Activated naive CD4-positive, alpha-beta T cell treated with anti-CD3 and anti-CD28 coated beads for 36 hours (primary cell): Measurements from ENCODE around the gene SLC7A1. TPM values are rescaled to one million over a fixed set of nuclear protein-coding genes. Genes with fewer than 3 reads are reported as not detected.

Source experiments
- CTCF ChIA-PET: fragments of 350-600 bp; sonication (Branson Sonifier 250); formaldehyde crosslinking; loops from one replicate; lab custom pipeline; 2021; ENCODE audit warnings: antibody characterized with exemption; lab: Charles Lee
- DNase-seq: peaks from one replicate; pipeline ENCODE4 v3.0.0-alpha.2; 2020
- H3K27ac Mint-ChIP-seq: one replicate; pipeline ENCODE4 v1.8.0; 2021; ENCODE audit warnings: mild to moderate bottlenecking, mixed read lengths
- H3K27me3 Mint-ChIP-seq: one replicate; pipeline ENCODE4 v1.8.0; 2021; ENCODE audit warnings: low read depth, mixed read lengths
- H3K36me3 Mint-ChIP-seq: one replicate; pipeline ENCODE4 v1.8.0; 2021; ENCODE audit warnings: low read depth, mixed read lengths
- H3K4me1 Mint-ChIP-seq: one replicate; pipeline ENCODE4 v1.8.0; 2021; ENCODE audit warnings: low read depth, mixed read lengths
- H3K4me3 Mint-ChIP-seq: one replicate; pipeline ENCODE4 v1.8.0; 2021; ENCODE audit warnings: mild to moderate bottlenecking, moderate library complexity, mixed read lengths
- H3K9me3 Mint-ChIP-seq: one replicate; pipeline ENCODE4 v1.8.0; 2021; ENCODE audit warnings: mixed read lengths
- intact Hi-C: fragments of 100-400 bp; cut with micrococcal nuclease; formaldehyde crosslinking; loops from one replicate; pipeline ENCODE4 v1.15.1; 2023
- total RNA-seq, 2 experiments: library from RNA; stranded (reverse); gene quantifications; one replicate each; pipeline ENCODE4 v1.2.3, GENCODE V29; 2021

SLC7A1 gene
- total RNA-seq, 2 experiments from 2014 or later: 115 to 119 TPM

DNA sequence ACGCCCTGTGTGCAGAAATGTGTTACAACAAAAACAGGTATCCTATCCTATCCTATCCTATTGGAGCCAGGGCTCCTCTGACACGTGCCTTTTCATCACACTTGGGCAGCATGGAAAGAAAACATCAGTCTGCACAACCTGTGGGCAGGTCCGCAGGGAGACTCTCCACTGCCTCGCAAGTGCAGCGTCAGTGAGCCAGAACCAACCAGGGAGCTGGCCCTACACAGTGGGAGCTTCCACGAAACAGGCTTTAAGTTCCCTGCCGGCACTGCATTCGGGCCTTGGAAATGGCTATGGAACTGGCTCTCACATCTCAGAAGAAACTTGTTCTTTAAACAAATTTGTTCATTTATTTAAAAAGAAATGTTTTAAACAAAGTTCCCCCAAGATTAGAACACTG is 49.5 kb downstream of the SLC7A1 start:
- no peak overlapping the region for H3K4me3 Mint-ChIP-seq
- peaks cover 50% of the 10 kb centered on the region for H3K4me1 Mint-ChIP-seq
- intact Hi-C loops: no loop called here
- no peaks in the 10 kb centered on the region for H3K9me3 Mint-ChIP-seq
- H3K27me3 Mint-ChIP-seq: no peaks in the 10 kb centered on the region
- no peak overlapping the region for H3K27ac Mint-ChIP-seq
- H3K36me3 Mint-ChIP-seq: peaks cover 54% of the 10 kb centered on the region
- DNase-seq: no peak
- CTCF ChIA-PET: no interaction called here

DNA sequence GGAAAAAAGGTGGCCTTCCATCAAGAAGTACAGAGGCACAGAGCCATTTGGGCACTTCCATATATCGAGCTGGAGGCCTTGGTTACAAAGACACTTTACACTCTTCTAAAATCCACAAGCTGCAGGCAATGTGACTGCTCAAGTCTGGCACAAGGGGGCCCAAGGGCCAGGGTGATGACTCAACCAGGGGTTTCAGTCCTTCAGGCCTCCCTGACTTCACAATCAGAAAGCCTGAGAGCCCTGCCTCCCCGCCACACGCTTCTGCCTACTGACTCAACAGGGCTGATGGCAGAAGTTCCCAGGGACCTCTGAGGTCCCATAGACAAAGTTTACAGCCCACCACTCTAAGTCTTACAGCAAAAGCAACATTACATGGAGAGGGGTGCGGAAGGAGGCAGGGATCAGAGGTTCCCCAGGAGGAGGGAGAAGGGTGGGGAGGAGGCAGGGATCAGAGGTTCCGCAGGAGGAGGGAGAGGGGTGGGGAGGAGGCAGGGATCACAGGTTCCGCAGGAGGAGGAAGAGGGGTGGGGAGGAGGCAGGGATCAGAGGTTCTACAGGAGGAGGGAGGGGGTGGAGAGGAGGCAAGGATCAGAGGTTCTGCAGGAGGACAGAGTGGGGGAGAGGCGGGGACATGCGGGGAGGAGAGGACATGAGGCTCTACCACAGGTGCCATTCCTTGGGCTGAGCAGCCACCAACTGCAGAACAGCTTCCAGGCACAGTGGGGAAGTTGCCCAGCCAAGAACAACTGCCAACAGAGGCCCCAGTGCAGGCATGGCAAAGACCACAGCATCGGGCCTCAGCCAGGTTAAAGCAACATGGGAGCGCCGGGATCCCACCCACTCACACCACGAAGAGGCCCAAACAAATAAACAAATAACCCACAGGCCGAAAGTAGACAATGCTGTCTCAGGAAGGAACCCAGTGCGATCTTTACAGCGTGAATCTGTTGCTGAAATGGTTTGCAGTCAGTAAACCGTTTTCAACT is 52.0 kb downstream of the SLC7A1 start:
- Mint-ChIP-seq H3K27ac (peak overlapping the region; percentile 41), H3K4me1 (peaks cover 55% of the 10 kb centered on the region), H3K27me3 (no peaks in the 10 kb centered on the region), H3K4me3 (no peak overlapping the region), H3K36me3 (peaks cover 44% of the 10 kb centered on the region), H3K9me3 (no peaks in the 10 kb centered on the region)
- peak; percentile 74 for DNase-seq
- CTCF ChIA-PET: interaction anchor here (0.9 to 1.6 kb wide), 2 partner anchors 35 to 71 kb away, joined by 3 to 6 read pairs; no protein-coding TSS in a partner anchor
- intact Hi-C loops: loop anchor here (1.0 kb wide), 1 partner anchor 52 kb away; the partner anchor contains the start of gene SLC7A1

DNA sequence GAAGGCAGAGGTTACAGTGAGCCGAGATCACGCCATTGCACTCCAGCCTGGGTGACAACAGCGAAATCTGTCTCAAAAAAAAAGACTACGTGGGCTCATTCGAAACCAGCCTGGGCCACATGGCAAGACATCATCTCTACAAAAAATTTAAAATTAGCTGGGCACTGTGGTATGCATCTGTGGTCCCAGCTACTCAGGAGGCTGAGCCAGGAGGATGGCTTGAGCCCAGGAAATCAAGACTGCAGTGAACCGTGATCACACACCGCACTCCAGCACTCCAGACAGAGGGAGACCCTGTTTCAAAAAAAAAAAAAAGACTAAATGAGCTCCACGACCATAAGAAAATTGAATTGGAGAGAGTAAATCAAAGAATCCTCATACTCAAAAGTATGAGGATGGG is 53.1 kb downstream of the SLC7A1 start:
- intact Hi-C loops: no loop called here
- Mint-ChIP-seq H3K27ac (peak overlapping the region; percentile 63), H3K27me3 (no peaks in the 10 kb centered on the region), H3K4me3 (no peak overlapping the region), H3K4me1 (peaks cover 59% of the 10 kb centered on the region), H3K9me3 (no peaks in the 10 kb centered on the region), H3K36me3 (peaks cover 42% of the 10 kb centered on the region)
- CTCF ChIA-PET: interaction anchor here (0.7 to 1.6 kb wide), 3 partner anchors 33 to 70 kb away, joined by 3 to 6 read pairs (median 3); no protein-coding TSS in a partner anchor
- DNase-seq: no peak

DNA sequence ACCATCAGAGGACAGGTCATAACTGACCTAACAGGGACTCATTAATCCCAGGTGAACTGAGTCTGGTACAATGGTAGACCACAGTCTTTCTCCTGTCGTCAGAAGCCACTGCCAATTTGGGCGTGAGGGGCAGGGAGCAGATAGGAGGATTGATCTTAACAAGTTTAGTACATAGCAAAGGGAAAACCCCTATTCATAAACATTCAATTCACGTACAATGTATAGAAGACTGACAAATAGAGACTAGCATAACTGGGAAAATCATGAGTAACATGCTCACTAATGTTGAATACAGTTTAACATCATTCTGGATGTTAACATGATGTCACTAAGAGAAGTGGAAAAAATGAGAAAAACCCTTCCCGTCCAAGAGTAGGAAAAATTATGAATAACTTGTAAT is 54.1 kb downstream of the SLC7A1 start:
- peak; percentile 19 for DNase-seq
- H3K36me3 Mint-ChIP-seq: peaks cover 35% of the 10 kb centered on the region
- H3K4me1 Mint-ChIP-seq: peaks cover 53% of the 10 kb centered on the region
- intact Hi-C loops: loop anchor here (1.0 kb wide), 1 partner anchor 574 kb away; no protein-coding TSS in a partner anchor
- CTCF ChIA-PET: no interaction called here
- peak overlapping the region; percentile 77 for H3K27ac Mint-ChIP-seq
- no peaks in the 10 kb centered on the region for H3K9me3 Mint-ChIP-seq
- no peaks in the 10 kb centered on the region for H3K27me3 Mint-ChIP-seq
- no peak overlapping the region for H3K4me3 Mint-ChIP-seq

DNA sequence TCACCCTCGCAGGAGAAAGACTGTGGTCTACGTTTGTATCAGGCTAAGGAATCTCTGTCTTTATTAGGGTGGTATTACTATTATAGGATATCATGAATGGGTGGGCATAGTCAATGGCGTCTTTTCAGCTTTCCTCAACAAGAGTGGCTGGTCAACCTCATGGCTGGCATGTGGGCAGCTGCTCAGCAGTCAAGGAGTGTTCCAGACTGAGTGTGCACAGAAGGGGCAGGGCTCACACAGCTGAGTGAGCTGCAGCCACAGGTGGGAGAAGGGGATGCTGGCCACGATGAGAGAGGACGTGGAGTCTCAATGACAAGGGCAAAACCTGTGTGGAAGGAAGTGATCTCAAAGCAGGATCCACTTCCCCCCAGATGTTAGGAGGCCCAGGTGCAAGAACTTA is 54.7 kb downstream of the SLC7A1 start:
- Mint-ChIP-seq H3K4me1 (peaks cover 53% of the 10 kb centered on the region), H3K27ac (peak overlapping the region; percentile 77), H3K36me3 (peaks cover 39% of the 10 kb centered on the region), H3K9me3 (no peaks in the 10 kb centered on the region), H3K4me3 (no peak overlapping the region), H3K27me3 (no peaks in the 10 kb centered on the region)
- no peak for DNase-seq
- CTCF ChIA-PET: no interaction called here
- intact Hi-C loops: loop anchor here (1.0 kb wide), 1 partner anchor 575 kb away; no protein-coding TSS in a partner anchor

DNA sequence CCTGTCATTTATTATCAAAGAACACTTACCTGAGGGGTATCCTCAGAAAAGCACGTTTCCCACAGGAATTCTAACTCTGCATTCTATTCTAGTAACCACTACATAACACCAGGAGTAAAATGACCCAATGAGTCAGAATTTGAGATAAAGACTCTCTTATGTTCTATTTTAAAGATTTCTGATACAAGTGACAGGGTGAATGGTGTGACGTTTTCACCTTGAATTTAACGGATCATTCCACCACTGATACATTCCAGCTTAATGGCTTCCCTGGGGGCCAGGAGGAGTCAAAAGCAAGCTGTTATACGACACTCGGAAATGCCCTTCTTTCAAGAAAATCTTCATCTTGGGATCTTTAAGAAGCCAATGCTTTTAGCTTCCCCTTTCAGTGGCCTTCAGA is 55.2 kb downstream of the SLC7A1 start:
- Mint-ChIP-seq H3K27me3 (no peaks in the 10 kb centered on the region), H3K36me3 (peaks cover 38% of the 10 kb centered on the region), H3K4me3 (no peak overlapping the region), H3K9me3 (no peaks in the 10 kb centered on the region), H3K4me1 (peaks cover 52% of the 10 kb centered on the region), H3K27ac (peak overlapping the region; percentile 36)
- CTCF ChIA-PET: no interaction called here
- intact Hi-C loops: no loop called here
- DNase-seq: no peak

DNA sequence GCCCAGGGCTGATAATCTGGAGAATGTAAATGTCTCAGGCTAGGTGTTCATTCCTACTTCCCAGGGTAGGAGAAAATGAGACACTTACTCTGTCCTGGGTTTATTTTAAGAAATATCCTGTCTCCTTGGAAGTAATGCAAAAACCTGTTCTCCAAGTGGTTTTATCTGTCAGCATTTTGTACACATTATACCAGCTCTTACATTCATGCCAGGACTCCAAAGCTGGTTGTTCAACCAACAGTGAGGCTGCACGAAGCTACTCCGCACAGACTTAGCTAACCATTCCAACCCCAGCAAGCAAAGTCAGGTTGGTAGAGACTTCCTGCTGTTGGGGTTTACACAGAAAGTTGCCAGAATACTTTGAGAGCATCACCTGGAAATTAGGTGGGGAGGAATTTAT is 55.6 kb downstream of the SLC7A1 start:
- Mint-ChIP-seq H3K27ac (no peak overlapping the region), H3K27me3 (no peaks in the 10 kb centered on the region), H3K9me3 (no peaks in the 10 kb centered on the region), H3K4me1 (peaks cover 51% of the 10 kb centered on the region), H3K4me3 (no peak overlapping the region), H3K36me3 (peaks cover 35% of the 10 kb centered on the region)
- DNase-seq: no peak
- intact Hi-C loops: loop anchor here (10.0 kb wide), 1 partner anchor 315 kb away; the partner anchor contains the start of gene UBL3
- CTCF ChIA-PET: no interaction called here

DNA sequence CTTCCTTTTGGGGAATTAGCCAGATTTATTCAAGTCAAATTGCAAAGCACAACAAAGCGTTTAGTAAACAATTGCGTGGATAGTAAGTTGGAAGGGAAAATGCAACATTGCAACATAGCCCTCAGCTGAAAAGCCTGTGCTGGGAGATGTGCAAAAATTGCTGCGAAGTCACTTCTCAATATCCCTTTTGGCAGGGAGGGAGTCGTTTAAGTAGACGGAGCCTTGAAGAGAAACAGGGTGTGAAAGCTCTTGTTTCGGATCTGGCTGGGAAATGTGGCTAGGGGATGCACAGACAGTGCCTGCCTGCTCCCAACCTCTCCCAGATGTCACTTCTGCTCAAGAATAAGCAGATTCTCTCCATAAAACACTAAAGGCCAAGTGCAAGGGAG is 56.8 kb downstream of the SLC7A1 start:
- CTCF ChIA-PET: no interaction called here
- DNase-seq: no peak
- Mint-ChIP-seq H3K36me3 (peaks cover 38% of the 10 kb centered on the region), H3K27me3 (no peaks in the 10 kb centered on the region), H3K4me1 (peaks cover 39% of the 10 kb centered on the region), H3K4me3 (no peak overlapping the region), H3K9me3 (no peaks in the 10 kb centered on the region), H3K27ac (no peak overlapping the region)
- intact Hi-C loops: loop anchor here (10.0 kb wide), 1 partner anchor 316 kb away; the partner anchor contains the start of gene UBL3

DNA sequence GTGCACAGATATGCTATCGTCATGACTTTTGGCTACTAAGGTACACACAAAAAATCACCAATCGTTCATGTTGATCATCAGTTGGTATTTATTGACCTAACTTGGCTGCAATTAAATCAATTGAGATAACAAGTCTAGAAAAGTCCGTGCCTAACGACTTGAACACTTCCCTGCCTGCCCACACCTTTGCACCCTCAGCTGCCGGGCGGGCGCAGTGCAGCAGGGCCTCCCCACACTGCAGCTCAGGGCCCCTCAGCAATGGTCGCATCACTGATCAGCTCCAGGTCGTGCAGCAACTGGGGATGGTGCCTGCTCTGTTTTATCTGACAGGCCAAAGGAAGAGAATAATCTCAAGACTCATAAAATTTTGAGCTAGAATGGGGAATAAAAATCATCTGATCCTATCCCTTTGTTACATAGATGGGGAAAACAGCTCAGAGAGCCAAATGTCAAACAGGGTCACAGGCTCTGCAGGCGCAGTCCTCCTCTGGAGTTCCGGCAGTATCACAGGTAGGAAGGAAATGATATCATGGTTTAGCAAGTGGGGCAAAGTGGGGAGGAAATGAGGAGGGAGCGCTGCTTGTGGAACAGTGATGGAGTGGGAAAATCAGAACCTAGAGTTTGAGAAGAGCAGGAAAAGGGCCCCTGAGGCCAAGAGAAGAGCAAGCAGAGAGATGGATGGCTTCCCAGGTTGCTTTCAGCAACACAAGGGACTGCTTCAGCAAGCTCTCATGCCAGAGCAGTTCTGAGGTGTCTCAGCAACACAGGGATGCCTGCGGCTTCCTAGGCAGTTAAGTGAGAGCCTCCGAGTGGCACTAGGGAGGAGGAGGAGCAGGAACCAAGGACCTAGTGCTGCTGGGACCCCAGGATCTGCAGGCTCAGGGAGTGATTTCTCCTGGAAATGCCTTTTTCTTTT is 57.5 kb downstream of the SLC7A1 start:
- Mint-ChIP-seq H3K27ac (no peak overlapping the region), H3K4me1 (peaks cover 33% of the 10 kb centered on the region), H3K36me3 (peaks cover 41% of the 10 kb centered on the region), H3K27me3 (no peaks in the 10 kb centered on the region), H3K9me3 (no peaks in the 10 kb centered on the region), H3K4me3 (no peak overlapping the region)
- no peak for DNase-seq
- intact Hi-C loops: loop anchor here (10.0 kb wide), 1 partner anchor 317 kb away; the partner anchor contains the start of gene UBL3
- CTCF ChIA-PET: interaction anchor here (1.5 kb wide), 1 partner anchor 30 kb away, joined by 4 read pairs; no protein-coding TSS in a partner anchor

DNA sequence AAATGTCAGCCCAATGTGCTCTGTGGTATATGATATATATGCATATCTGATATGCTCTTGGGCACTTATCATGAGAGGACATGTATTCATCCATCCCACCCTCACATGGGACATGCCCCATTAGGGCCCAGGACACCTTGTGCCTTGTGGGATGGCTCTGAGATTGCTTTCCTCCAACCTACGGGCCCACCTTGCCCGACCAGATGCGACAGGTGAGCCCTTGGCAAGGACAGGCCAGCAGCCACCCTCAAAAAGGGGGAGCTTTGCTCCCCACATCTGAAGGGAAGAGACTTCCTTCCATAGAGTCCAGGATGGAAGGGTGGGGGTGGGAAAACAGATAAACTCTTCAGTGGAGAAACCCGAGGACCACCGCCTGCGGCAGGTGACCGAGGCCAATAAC is 58.6 kb downstream of the SLC7A1 start:
- no peak for DNase-seq
- H3K36me3 Mint-ChIP-seq: peaks cover 45% of the 10 kb centered on the region
- H3K9me3 Mint-ChIP-seq: no peaks in the 10 kb centered on the region
- H3K4me1 Mint-ChIP-seq: peaks cover 22% of the 10 kb centered on the region
- CTCF ChIA-PET: interaction anchor here (1.5 kb wide), 1 partner anchor 29 kb away, joined by 4 read pairs; no protein-coding TSS in a partner anchor
- H3K27ac Mint-ChIP-seq: no peak overlapping the region
- no peak overlapping the region for H3K4me3 Mint-ChIP-seq
- intact Hi-C loops: loop anchor here (10.0 kb wide), 1 partner anchor 318 kb away; the partner anchor contains the start of gene UBL3
- H3K27me3 Mint-ChIP-seq: no peaks in the 10 kb centered on the region

DNA sequence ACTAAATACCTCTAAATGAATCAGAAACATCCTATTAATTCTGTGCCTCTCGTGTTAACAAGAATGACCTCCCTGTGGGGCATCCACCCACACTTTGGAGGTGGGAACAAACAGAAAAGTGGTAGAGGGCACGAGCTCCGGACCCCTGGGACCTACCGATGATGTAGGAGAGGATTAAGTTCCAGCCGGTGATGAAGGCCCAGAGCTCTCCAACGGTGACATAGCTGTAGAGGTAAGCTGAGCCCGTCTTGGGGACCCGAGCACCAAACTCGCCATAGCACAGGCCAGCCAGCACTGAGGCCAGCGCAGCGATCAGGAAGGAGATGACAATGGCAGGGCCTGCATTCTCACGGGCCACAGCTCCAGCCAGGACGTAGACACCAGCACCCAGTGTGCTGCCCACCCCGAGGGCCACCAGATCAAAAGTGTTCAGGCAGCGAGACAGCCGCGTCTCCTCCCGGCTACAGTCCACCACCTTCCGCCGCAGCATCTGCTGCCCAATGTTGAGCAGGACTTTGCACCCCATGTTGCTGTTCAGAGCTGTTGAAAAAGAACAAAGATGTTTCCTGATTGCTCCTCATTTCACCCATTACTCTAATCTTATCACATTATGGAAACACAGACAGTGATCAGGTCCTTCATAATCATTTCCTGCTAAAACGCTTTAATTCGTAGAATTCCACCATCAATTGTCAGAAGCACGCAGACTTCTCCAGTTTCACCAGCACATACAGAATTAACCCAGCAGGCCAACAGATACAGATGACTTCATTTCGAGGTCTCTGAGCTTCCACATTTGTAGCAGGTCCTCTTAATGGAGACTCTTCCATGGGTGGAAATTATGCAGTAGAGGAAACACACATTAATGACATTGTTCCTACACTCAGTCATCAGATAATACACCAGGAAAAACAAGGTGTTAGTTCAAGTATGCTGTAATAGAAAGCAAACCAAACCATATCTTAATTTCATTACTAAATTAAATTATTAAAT is 59.5 kb downstream of the SLC7A1 start:
- Mint-ChIP-seq H3K4me3 (no peak overlapping the region), H3K36me3 (peaks cover 39% of the 10 kb centered on the region), H3K27me3 (no peaks in the 10 kb centered on the region), H3K4me1 (peaks cover 15% of the 10 kb centered on the region), H3K27ac (no peak overlapping the region), H3K9me3 (no peaks in the 10 kb centered on the region)
- DNase-seq: no peak
- intact Hi-C loops: loop anchor here (10.0 kb wide), 1 partner anchor 319 kb away; the partner anchor contains the start of gene UBL3
- CTCF ChIA-PET: no interaction called here
